GM19468 (cell line): ENCODE data around the gene FGF14.

ENCODE experiments used
- ATAC-seq: cut with Tn5 transposase; IDR thresholded peaks from one replicate; pipeline ENCODE4 v1.9.1; 2021; ENCODE audit warnings: mild to moderate bottlenecking, moderate library complexity, moderate number of reproducible peaks; ENCODE audit not compliant: unreplicated experiment; ENCODE audit errors: extremely low read depth

FGF14 gene

GRCh38 chr13:102373221-102373620 lies 28.6 kb downstream of the FGF14 start:
- no peak for ATAC-seq

- ATAC-seq = no peak
These were observed 32.5 kb downstream of the FGF14 start for GRCh38 chr13:102369302-102369701.

- ATAC-seq = no peak
These were observed 34.0 kb downstream of the FGF14 start for GRCh38 chr13:102367836-102368235.

- ATAC-seq = no peak
These were observed 40.7 kb downstream of the FGF14 start for GRCh38 chr13:102361113-102361512.

- no peak for ATAC-seq
These were observed 42.6 kb downstream of the FGF14 start for GRCh38 chr13:102359264-102359663.

GRCh38 chr13:102355251-102355650 lies 46.6 kb downstream of the FGF14 start:
- ATAC-seq = no peak

GRCh38 chr13:102354011-102354410 lies 47.8 kb downstream of the FGF14 start:
- ATAC-seq = no peak

GRCh38 chr13:102351521-102351920 lies 50.3 kb downstream of the FGF14 start:
- no peak for ATAC-seq

GRCh38 chr13:102347490-102347889 lies 54.4 kb downstream of the FGF14 start:
- ATAC-seq = no peak

- no peak for ATAC-seq
These were observed 55.1 kb downstream of the FGF14 start for GRCh38 chr13:102346769-102347168.

GRCh38 chr13:102344410-102344809 lies 57.4 kb downstream of the FGF14 start:
- ATAC-seq = no peak

- no peak for ATAC-seq
These were observed 68.3 kb downstream of the FGF14 start for GRCh38 chr13:102333320-102334198.

- ATAC-seq = peak; percentile 38
These were observed 72.9 kb downstream of the FGF14 start for GRCh38 chr13:102328909-102329308.

- ATAC-seq = no peak
These were observed 74.7 kb downstream of the FGF14 start for GRCh38 chr13:102327119-102327617.

GRCh38 chr13:102326381-102327118 lies 75.3 kb downstream of the FGF14 start:
- ATAC-seq = no peak

GRCh38 chr13:102325321-102325720 lies 76.5 kb downstream of the FGF14 start:
- ATAC-seq = no peak

GRCh38 chr13:102323505-102323904 lies 78.3 kb downstream of the FGF14 start:
- no peak for ATAC-seq

- ATAC-seq = no peak
These were observed 78.8 kb downstream of the FGF14 start for GRCh38 chr13:102323012-102323411.

- ATAC-seq = no peak
These were observed 79.6 kb downstream of the FGF14 start for GRCh38 chr13:102322211-102322610.

GRCh38 chr13:102318233-102318632 lies 83.6 kb downstream of the FGF14 start:
- ATAC-seq = no peak

GRCh38 chr13:102317593-102317992 lies 84.3 kb downstream of the FGF14 start:
- ATAC-seq = no peak
